OCI-LY7 (cell line): ENCODE results near the gene FNDC3B.

Experiments
- CTCF ChIP-seq: fragments of 200-600 bp; sonication (generic); conservative IDR thresholded peaks from 2 replicates; pipeline ENCODE4 v1.5.1; 2014; ENCODE audit warnings: mild to moderate bottlenecking, antibody characterized with exemption, low read length, moderate library complexity, mixed read lengths
- EZH2phosphoT487 ChIP-seq: fragments of 200-600 bp; sonication (generic); IDR thresholded peaks from 2 replicates; pipeline ENCODE4 v1.6.1; 2018; ENCODE audit warnings: low read depth, borderline replicate concordance, mild to moderate bottlenecking, mixed run types, antibody characterized with exemption, low read length, moderate library complexity, mixed read lengths

- TF ChIP-seq CTCF (no peak), EZH2phosphoT487 (no peak)
Measured at GRCh38 chr3:172125963-172126457, 86.6 kb downstream of the FNDC3B start.
